Tibial nerve (tissue), 4 donors: ENCODE data around the gene RASSF4. TPM values are rescaled to one million over a fixed set of nuclear protein-coding genes. Genes with fewer than 3 reads are reported as not detected.

Source experiments
- DNase-seq, 2 donors: peaks; one replicate each; pipeline ENCODE4 v3.0.0-alpha.2; 2019; ENCODE audit warnings: low spot score in 2 of 2
- H3K27ac ChIP-seq, 4 donors: fragments of 200-600 bp; sonication (generic) in 3 of 4; one replicate each; pipeline ENCODE4 v1.5.1; 2017 to 2019; ENCODE audit warnings: mild to moderate bottlenecking in 1 of 4
- H3K27me3 ChIP-seq, 2 donors: fragments of 200-600 bp; sonication (generic) in 1 of 2; one replicate each; pipeline versions ENCODE4 v1.5.1 to v1.6.0; 2017 to 2019
- H3K36me3 ChIP-seq, 3 donors: fragments of 200-600 bp; sonication (generic); one replicate each; pipeline ENCODE4 v1.5.1; 2018 to 2019
- H3K4me1 ChIP-seq, 4 donors: fragments of 200-600 bp; sonication (generic) in 3 of 4; one replicate each; pipeline ENCODE4 v1.5.1; 2017 to 2019
- H3K4me3 ChIP-seq, 4 donors: fragments of 200-600 bp; sonication (generic) in 3 of 4; one replicate each; pipeline ENCODE4 v1.5.1; 2017 to 2019; ENCODE audit warnings: mild to moderate bottlenecking in 1 of 4, moderate library complexity in 1 of 4
- H3K9me3 ChIP-seq, 4 donors: fragments of 200-600 bp; sonication (generic) in 3 of 4; one replicate each; pipeline ENCODE4 v1.5.1; 2017 to 2019
- EP300 ChIP-seq, 2 donors: sonication (generic); formaldehyde crosslinking; IDR thresholded peaks; one replicate each; pipeline ENCODE4 v1.6.1; 2017; ENCODE audit warnings: antibody characterized with exemption in 2 of 2, mild to moderate bottlenecking in 1 of 2
- POLR2A ChIP-seq, 2 donors: fragments of 450-650 bp; IDR thresholded peaks; one replicate each; pipeline ENCODE4 v1.6.1; 2017; ENCODE audit warnings: antibody characterized with exemption in 2 of 2, mild to moderate bottlenecking in 2 of 2, moderate library complexity in 2 of 2
- WGBS, 2 donors: methylation state at CpG; one replicate each; pipeline ENCODE4 v1.1.5; 2018; 5-methylcytosine and 5-hydroxymethylcytosine counted together
- total RNA-seq, 4 donors: library from RNA; depleted of rRNA; stranded (reverse); fragments of >200 nt; gene quantifications; one replicate each; pipeline ENCODE4 v1.1.0, GENCODE V29; 2016
- TF ChIP-seq, protein P1 (sequence below), 5 experiments: fragments of 200-600 bp in 3 of 5; fragments of 450-650 bp in 2 of 5; sonication (generic) in 3 of 5; IDR thresholded peaks; one replicate each; pipeline ENCODE4 v1.5.1; 2016 to 2019; ENCODE audit warnings: antibody characterized with exemption in 5 of 5, mild to moderate bottlenecking in 3 of 5, moderate library complexity in 2 of 5

RASSF4 gene
- total RNA-seq, 4 donors from 2014 or later, result 153 to 275 (median 185) TPM

DNA sequence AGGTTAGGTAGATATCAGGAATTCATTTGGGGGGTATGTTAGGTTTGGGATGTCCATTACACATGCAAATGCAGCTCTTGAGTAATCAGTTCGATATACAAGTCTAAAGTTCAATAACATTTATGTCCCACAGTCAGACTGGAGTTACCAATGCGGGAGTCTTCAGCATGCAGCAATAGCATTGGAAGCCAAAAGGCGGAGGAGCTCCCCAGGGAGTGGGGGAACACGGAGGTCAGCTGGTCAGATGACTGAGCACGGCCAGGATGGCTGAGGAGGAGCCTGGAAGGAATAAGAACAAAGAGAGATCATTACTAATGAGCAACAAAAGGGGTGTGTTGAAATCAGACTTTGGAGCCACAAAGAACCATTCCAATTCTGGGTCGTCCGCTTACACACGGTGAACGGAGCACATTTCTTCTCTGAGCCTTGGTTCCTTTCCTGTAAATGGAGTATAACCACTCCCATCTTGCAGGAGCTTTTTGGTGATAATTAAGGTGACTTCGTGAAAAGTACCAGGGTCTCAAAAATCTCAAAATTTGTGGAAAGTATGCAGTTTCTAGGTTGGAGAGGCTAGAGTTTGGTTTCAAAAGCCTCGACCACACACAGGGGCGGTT, 40.6 kb downstream of the RASSF4 start:
- WGBS, 2 donors, result 15 to 17% methylated on average over 12 of the region's 12 CpGs
- DNase-seq, result peak; percentile 86

DNA sequence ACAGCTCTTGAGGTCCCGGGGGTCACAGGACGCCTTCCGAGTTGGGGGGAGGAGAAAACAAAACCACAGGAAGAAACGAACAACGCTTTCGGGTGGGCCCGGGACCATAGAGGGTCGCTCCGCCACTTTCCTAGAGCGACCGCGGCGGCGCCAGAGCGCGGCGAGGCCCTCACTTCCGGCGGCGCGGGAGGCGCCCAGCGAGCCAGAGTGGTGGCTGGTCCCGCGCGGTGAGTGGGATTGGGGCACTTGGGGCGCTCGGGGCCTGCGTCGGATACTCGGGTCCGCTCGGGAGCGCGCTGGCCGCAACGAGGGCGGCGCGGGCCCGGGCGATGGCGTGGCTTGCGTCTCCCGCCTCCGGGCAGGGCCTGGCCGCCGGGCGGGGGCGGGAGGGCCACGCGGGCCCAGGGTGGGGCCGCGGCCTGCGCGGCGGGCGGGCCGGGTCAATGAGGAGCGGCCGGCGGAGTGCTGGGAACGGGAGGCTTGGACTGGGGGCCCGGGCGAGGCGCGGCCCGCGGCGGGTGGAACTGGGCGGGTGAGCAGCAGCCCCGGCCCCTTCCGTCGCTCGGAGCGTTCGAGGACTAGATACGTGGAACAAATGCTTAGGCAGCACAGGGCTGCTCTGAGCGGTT, 41.3 kb downstream of the RASSF4 start, which contains the start of gene ZNF22:
Gene ZNF22, plus strand, starts transcription at position 172 of the 629 bp plus-strand sequence. CDS start 2,446 bp downstream, outside the sequence.
- Histone ChIP-seq H3K9me3 (peaks cover 0 to 10% (median 0%) of the 10 kb centered on the region in 4 donors), H3K27me3 (no peaks in the 10 kb centered on the region), H3K27ac (peak within 1 kb of the TSS; percentile 94 to 97 (median 96)), H3K4me1 (peaks cover 4 to 69% (median 46%) of the 10 kb centered on the region in 4 donors), H3K4me3 (peak within 1 kb of the TSS; percentile 50 to 68 (median 62)), H3K36me3 (peaks cover 0 to 29% (median 0%) of the 10 kb centered on the region in 3 donors)
- WGBS, 2 donors, result 0 to 3% methylated on average over 24 to 25 of the region's 79 CpGs
- TF ChIP-seq POLR2A (IDR thresholded peaks at IDR 0.05), result peak; percentile 48 to 71
- TF ChIP-seq, protein P1, sequence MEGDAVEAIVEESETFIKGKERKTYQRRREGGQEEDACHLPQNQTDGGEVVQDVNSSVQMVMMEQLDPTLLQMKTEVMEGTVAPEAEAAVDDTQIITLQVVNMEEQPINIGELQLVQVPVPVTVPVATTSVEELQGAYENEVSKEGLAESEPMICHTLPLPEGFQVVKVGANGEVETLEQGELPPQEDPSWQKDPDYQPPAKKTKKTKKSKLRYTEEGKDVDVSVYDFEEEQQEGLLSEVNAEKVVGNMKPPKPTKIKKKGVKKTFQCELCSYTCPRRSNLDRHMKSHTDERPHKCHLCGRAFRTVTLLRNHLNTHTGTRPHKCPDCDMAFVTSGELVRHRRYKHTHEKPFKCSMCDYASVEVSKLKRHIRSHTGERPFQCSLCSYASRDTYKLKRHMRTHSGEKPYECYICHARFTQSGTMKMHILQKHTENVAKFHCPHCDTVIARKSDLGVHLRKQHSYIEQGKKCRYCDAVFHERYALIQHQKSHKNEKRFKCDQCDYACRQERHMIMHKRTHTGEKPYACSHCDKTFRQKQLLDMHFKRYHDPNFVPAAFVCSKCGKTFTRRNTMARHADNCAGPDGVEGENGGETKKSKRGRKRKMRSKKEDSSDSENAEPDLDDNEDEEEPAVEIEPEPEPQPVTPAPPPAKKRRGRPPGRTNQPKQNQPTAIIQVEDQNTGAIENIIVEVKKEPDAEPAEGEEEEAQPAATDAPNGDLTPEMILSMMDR (IDR thresholded peaks at IDR 0.05), result peak in 4 of 5 experiments; percentile 14 to 42 (median 22)
- no peak for TF ChIP-seq EP300 (IDR thresholded peaks at IDR 0.05)
- peak; percentile 47 to 53 for DNase-seq

More for the DNA sequence above, 40.6 kb downstream of the RASSF4 start:
- peak overlapping the region; percentile 39 to 68 (median 62) for H3K4me3 ChIP-seq
- peaks cover 0 to 22% (median 0%) of the 10 kb centered on the region in 3 donors for H3K36me3 ChIP-seq
- peaks cover 4 to 75% (median 51%) of the 10 kb centered on the region in 4 donors for H3K4me1 ChIP-seq
- no peaks in the 10 kb centered on the region for H3K27me3 ChIP-seq
- H3K9me3 ChIP-seq, result peaks cover 0 to 10% (median 0%) of the 10 kb centered on the region in 4 donors
- peak overlapping the region; percentile 94 to 97 (median 96) for H3K27ac ChIP-seq
- peak; percentile 60 to 88 for TF ChIP-seq EP300 (IDR thresholded peaks at IDR 0.05)
- TF ChIP-seq, protein P1 (IDR thresholded peaks at IDR 0.05), result no peak

DNA sequence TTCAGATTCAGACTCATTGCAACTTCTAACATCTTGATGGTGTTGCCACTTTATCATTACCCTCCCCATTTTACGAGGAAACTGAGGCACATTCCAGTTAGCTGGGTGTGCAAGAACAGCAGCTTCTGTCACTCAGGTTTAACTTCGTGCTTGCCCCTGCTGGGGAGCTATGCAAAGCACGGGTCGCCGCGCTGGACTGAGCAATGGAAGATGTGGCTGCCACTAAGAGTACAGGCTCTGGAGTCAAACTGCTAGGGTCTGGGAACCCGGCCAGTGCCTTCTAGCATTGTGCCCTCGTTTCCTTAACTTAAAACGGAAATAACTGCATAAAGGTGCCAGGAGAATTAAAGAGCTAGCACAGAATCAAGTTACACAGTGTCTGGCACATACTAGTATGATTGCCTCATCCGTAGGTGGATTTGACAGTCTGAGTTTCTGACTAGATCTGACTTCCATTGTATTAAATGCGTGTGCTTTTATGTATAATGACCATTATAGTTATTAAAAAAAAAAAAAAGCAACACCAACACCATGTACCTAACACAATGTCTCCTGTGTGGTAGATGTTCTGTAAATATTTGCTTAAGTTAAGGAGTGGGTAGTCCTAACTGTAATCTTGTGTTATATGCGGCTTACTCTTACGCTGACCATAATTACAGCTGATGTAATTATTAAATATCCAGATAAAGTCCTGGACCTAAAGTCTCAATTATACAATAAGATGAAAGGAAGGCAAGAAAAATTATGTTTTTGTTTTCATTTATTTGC, 42.0 kb downstream of the RASSF4 start:
- Histone ChIP-seq H3K27me3 (no peaks in the 10 kb centered on the region), H3K36me3 (peaks cover 0 to 32% (median 0%) of the 10 kb centered on the region in 3 donors), H3K27ac (peak overlapping the region; percentile 94 to 97 (median 96)), H3K4me1 (peaks cover 4 to 62% (median 39%) of the 10 kb centered on the region in 4 donors), H3K4me3 (peak overlapping the region; percentile 50 to 68 (median 62)), H3K9me3 (peaks cover 0 to 10% (median 0%) of the 10 kb centered on the region in 4 donors)
- 14 to 15% methylated on average over 11 to 13 of the region's 13 CpGs for WGBS, 2 donors
- TF ChIP-seq EP300 (IDR thresholded peaks at IDR 0.05), result peak in 1 of 2 donors; percentile 71
- TF ChIP-seq, protein P1 (IDR thresholded peaks at IDR 0.05), result peak in 1 of 5 experiments; percentile 17
- no peak for TF ChIP-seq POLR2A (IDR thresholded peaks at IDR 0.05)
- no peak for DNase-seq

DNA sequence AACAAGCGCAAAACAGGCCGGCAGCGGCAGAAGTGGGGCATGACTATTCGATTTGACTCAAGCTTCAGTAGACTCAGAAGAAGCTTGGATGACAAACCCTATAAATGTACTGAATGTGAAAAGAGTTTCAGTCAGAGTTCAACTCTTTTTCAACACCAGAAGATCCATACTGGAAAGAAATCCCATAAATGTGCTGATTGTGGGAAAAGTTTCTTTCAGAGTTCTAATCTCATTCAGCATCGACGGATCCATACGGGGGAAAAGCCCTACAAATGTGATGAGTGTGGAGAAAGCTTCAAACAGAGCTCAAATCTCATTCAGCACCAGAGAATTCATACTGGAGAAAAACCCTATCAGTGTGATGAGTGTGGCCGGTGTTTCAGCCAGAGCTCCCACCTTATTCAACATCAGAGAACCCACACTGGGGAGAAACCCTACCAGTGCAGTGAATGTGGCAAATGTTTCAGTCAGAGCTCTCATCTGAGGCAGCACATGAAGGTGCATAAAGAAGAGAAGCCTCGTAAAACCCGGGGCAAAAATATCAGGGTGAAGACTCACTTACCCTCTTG, 43.9 kb downstream of the RASSF4 start:
- H3K27me3 ChIP-seq, result no peaks in the 10 kb centered on the region
- H3K4me1 ChIP-seq, result peaks cover 0 to 51% (median 22%) of the 10 kb centered on the region in 4 donors
- H3K4me3 ChIP-seq, result no peak overlapping the region
- peak overlapping the region in 1 of 4 donors; percentile 4 for H3K27ac ChIP-seq
- WGBS, 2 donors, result 92 to 95% methylated on average over 10 of the region's 10 CpGs
- TF ChIP-seq, protein P1 (IDR thresholded peaks at IDR 0.05), result no peak
- TF ChIP-seq EP300 (IDR thresholded peaks at IDR 0.05) (no peak), POLR2A (IDR thresholded peaks at IDR 0.05) (no peak)
- no peak for DNase-seq
- H3K9me3 ChIP-seq, result peaks cover 0 to 10% (median 0%) of the 10 kb centered on the region in 4 donors
- peaks cover 0 to 32% (median 0%) of the 10 kb centered on the region in 3 donors for H3K36me3 ChIP-seq
